Muscle layer of colon (tissue), 2 donors: ENCODE results near the gene ADH5.

ENCODE experiments used
- H3K27ac ChIP-seq: one replicate; pipeline ENCODE4 v1.7.0; 2013; ENCODE audit warnings: low read depth, mild to moderate bottlenecking, low read length, moderate library complexity
- H3K27me3 ChIP-seq, 2 donors: one replicate each; pipeline ENCODE4 v1.7.0; 2013; ENCODE audit warnings: low read length in 2 of 2, mild to moderate bottlenecking in 2 of 2; ENCODE audit not compliant: insufficient read depth in 2 of 2, control insufficient read depth in 1 of 2
- H3K36me3 ChIP-seq: one replicate; pipeline ENCODE4 v1.7.0; 2013; ENCODE audit warnings: mild to moderate bottlenecking, low read length; ENCODE audit not compliant: insufficient read depth
- H3K4me1 ChIP-seq: one replicate; pipeline ENCODE4 v1.7.0; 2013; ENCODE audit warnings: mild to moderate bottlenecking, low read length; ENCODE audit not compliant: insufficient read depth
- H3K4me3 ChIP-seq, 2 donors: one replicate each; pipeline ENCODE4 v1.7.0; 2013; ENCODE audit warnings: low read length in 2 of 2, low read depth in 1 of 2, mild to moderate bottlenecking in 1 of 2, moderate library complexity in 1 of 2
- H3K9ac ChIP-seq: one replicate; pipeline ENCODE4 v1.7.0; 2013; ENCODE audit warnings: low read length
- H3K9me3 ChIP-seq: one replicate; pipeline ENCODE4 v1.7.0; 2013; ENCODE audit warnings: mild to moderate bottlenecking, low read length
- donor health status: abdominal sarcoma.
- donor health status: Adenocarcinoma of cecum.

ADH5 gene

GRCh38 chr4:99061048-99061700 lies 27.4 kb downstream of the ADH5 start:
- Histone ChIP-seq H3K27me3 (no peaks in the 10 kb centered on the region), H3K9ac (no peak overlapping the region), H3K36me3 (peaks cover 13% of the 10 kb centered on the region), H3K4me1 (peaks cover 4% of the 10 kb centered on the region), H3K9me3 (no peaks in the 10 kb centered on the region), H3K4me3 (no peak overlapping the region), H3K27ac (no peak overlapping the region)

GRCh38 chr4:99059550-99059949 lies 29.0 kb downstream of the ADH5 start:
- Histone ChIP-seq H3K36me3 (peaks cover 13% of the 10 kb centered on the region), H3K9ac (no peak overlapping the region), H3K4me1 (peaks cover 4% of the 10 kb centered on the region), H3K27me3 (no peaks in the 10 kb centered on the region), H3K27ac (no peak overlapping the region), H3K4me3 (no peak overlapping the region), H3K9me3 (no peaks in the 10 kb centered on the region)

GRCh38 chr4:99058228-99058627 lies 30.4 kb downstream of the ADH5 start:
- H3K27ac ChIP-seq, result no peak overlapping the region

GRCh38 chr4:99054428-99054994 lies 34.1 kb downstream of the ADH5 start:
- H3K27me3 ChIP-seq, result no peaks in the 10 kb centered on the region
- no peak overlapping the region for H3K4me3 ChIP-seq
- H3K36me3 ChIP-seq, result peaks cover 25% of the 10 kb centered on the region
- peaks cover under 1% of the 10 kb centered on the region for H3K4me1 ChIP-seq
- H3K9ac ChIP-seq, result no peak overlapping the region
- H3K9me3 ChIP-seq, result no peaks in the 10 kb centered on the region
- H3K27ac ChIP-seq, result no peak overlapping the region

More at GRCh38 chr4:99058228-99058627, 30.4 kb downstream of the ADH5 start:
- peaks cover 4% of the 10 kb centered on the region for H3K4me1 ChIP-seq
- no peaks in the 10 kb centered on the region for H3K27me3 ChIP-seq
- no peak overlapping the region for H3K9ac ChIP-seq
- peaks cover 13% of the 10 kb centered on the region for H3K36me3 ChIP-seq
- H3K4me3 ChIP-seq, result no peak overlapping the region
- no peaks in the 10 kb centered on the region for H3K9me3 ChIP-seq

- Histone ChIP-seq H3K36me3 (peaks cover 28% of the 10 kb centered on the region), H3K4me1 (no peaks in the 10 kb centered on the region), H3K4me3 (no peak overlapping the region)
Observed at GRCh38 chr4:99052902-99053301, 35.7 kb downstream of the ADH5 start.

GRCh38 chr4:99047710-99048109 lies 40.9 kb downstream of the ADH5 start:
- no peak overlapping the region for H3K27ac ChIP-seq
- H3K9ac ChIP-seq, result no peak overlapping the region
- no peak overlapping the region for H3K4me3 ChIP-seq
- no peaks in the 10 kb centered on the region for H3K27me3 ChIP-seq
- peaks cover 27% of the 10 kb centered on the region for H3K36me3 ChIP-seq
- H3K4me1 ChIP-seq, result no peaks in the 10 kb centered on the region
- H3K9me3 ChIP-seq, result no peaks in the 10 kb centered on the region

More at GRCh38 chr4:99052902-99053301, 35.7 kb downstream of the ADH5 start:
- Histone ChIP-seq H3K27me3 (no peaks in the 10 kb centered on the region), H3K9ac (no peak overlapping the region), H3K27ac (no peak overlapping the region), H3K9me3 (no peaks in the 10 kb centered on the region)

GRCh38 chr4:99043346-99043745 lies 45.2 kb downstream of the ADH5 start:
- H3K27ac ChIP-seq, result no peak overlapping the region
- H3K27me3 ChIP-seq, result no peaks in the 10 kb centered on the region
- no peaks in the 10 kb centered on the region for H3K4me1 ChIP-seq
- peaks cover 5% of the 10 kb centered on the region for H3K36me3 ChIP-seq
- no peak overlapping the region for H3K4me3 ChIP-seq
- H3K9me3 ChIP-seq, result no peaks in the 10 kb centered on the region
- H3K9ac ChIP-seq, result no peak overlapping the region

- H3K36me3 ChIP-seq, result no peaks in the 10 kb centered on the region
- H3K4me3 ChIP-seq, result no peak overlapping the region
- H3K9me3 ChIP-seq, result no peaks in the 10 kb centered on the region
- no peak overlapping the region for H3K9ac ChIP-seq
- no peak overlapping the region for H3K27ac ChIP-seq
- no peaks in the 10 kb centered on the region for H3K4me1 ChIP-seq
- H3K27me3 ChIP-seq, result no peaks in the 10 kb centered on the region
Observed at GRCh38 chr4:99038213-99038612, 50.4 kb downstream of the ADH5 start.

- no peaks in the 10 kb centered on the region for H3K4me1 ChIP-seq
- H3K36me3 ChIP-seq, result no peaks in the 10 kb centered on the region
Observed at GRCh38 chr4:99033956-99034355, 54.6 kb downstream of the ADH5 start.

GRCh38 chr4:99029852-99030251 lies 58.7 kb downstream of the ADH5 start:
- Histone ChIP-seq H3K27ac (no peak overlapping the region), H3K4me3 (no peak overlapping the region), H3K9ac (no peak overlapping the region), H3K27me3 (no peaks in the 10 kb centered on the region), H3K9me3 (no peaks in the 10 kb centered on the region), H3K4me1 (peaks cover 2% of the 10 kb centered on the region), H3K36me3 (no peaks in the 10 kb centered on the region)

More at GRCh38 chr4:99033956-99034355, 54.6 kb downstream of the ADH5 start:
- Histone ChIP-seq H3K9me3 (no peaks in the 10 kb centered on the region), H3K9ac (no peak overlapping the region), H3K27me3 (no peaks in the 10 kb centered on the region), H3K27ac (no peak overlapping the region), H3K4me3 (no peak overlapping the region)

- H3K27me3 ChIP-seq, result no peaks in the 10 kb centered on the region
- no peak overlapping the region for H3K27ac ChIP-seq
- no peak overlapping the region for H3K4me3 ChIP-seq
- no peaks in the 10 kb centered on the region for H3K36me3 ChIP-seq
- no peak overlapping the region for H3K9ac ChIP-seq
- H3K4me1 ChIP-seq, result peaks cover 8% of the 10 kb centered on the region
- H3K9me3 ChIP-seq, result no peaks in the 10 kb centered on the region
Observed at GRCh38 chr4:99029018-99029735, 59.4 kb downstream of the ADH5 start.
